ENCODE measurements around the gene BMAL2. TPM values are rescaled to one million over a fixed set of nuclear protein-coding genes. Genes with fewer than 3 reads are reported as not detected.

The BMAL2 gene
- total and polyA plus RNA-seq, 7 donors: 0.04 to 0.79 (median 0.24) TPM

DNA sequence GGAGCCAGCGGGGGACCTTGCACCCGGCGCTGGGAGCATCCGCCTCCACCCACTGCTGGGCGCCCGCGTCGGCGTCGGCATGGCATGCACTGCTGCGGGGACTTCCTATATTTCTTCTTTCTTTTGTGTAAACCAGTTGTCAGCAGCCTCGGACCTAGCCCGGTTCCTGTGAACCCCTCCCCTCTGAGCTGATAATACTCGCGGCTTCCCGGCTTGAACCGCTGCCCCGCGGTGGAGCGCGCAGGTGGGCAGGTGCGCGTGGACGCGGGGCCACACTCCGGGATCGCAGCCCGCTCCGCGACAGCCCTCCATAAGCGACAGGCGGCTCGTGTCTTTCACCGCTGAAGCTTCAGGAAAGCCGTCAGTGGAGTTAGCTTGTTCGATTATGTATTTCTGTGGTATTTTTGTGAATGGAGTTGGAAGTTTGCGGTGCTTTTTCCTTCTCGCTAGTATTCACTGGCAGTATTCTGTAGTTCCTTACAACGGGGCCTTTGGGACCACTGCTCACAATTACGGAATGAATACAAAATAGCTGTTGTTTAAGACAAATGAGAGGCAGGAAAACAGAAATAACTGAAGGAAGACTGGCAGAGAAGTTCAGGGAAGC, 870 bp downstream of the BMAL2 start:
- no peak overlapping the region for H3K27ac ChIP-seq
- H3K27me3 ChIP-seq (ENCODE audit: insufficient read depth in 3 of 3, low read length in 2 of 3): peaks cover 0 to 50% (median 14%) of the 10 kb centered on the region in 3 donors
- WGBS, 3 donors: 2% methylated on average over 30 to 40 of the region's 40 CpGs
- H3K4me3 ChIP-seq: peak overlapping the region; percentile 73
- ATAC-seq (peak in 1 of 4 donors; percentile 27), DNase-seq (peak in 1 of 2 donors; percentile 58)
- H3K36me3 ChIP-seq (ENCODE audit: insufficient read depth in 1 of 2, low read depth in 1 of 2): no peaks in the 10 kb centered on the region
- H3K9me3 ChIP-seq: no peaks in the 10 kb centered on the region
- peaks cover 4% of the 10 kb centered on the region for H3K4me1 ChIP-seq
- intact Hi-C loops (cut with DNase I): no loop called here
- TF ChIP-seq CTCF (IDR thresholded peaks at IDR 0.05): no peak

DNA sequence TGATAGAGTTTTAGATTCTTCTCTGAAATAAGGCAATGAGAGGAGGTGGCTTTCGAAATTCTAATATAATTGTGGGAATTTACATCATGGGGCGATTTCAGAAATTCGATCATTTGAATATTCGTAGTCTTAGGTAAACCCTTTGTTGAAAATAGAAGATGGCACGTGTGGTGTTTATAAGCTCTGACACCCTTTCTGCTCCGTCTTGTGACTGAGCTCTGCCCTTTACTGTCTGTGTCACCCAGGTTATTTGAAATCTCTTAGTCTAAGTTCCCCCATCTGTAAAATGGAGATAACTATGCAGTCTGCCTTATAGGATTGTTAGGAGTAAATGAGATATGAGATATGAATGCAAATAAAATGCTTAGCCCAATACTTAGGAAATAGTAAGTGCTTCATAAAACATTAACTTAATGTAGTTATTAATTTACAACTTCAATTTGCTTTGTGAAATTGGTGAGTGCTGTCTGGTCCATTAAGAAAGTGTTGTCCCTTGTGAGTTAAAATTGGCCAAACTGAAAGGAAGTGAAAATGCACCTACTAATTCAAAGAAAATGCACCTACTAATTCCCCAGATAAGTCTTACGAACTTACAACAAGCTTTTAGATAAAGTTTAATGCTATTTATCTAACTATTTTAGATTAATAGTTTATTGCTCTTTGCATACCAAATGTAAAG, 1.5 kb downstream of the BMAL2 start:
- no peak for ATAC-seq
- H3K4me3 ChIP-seq: peak overlapping the region; percentile 73
- intact Hi-C loops (cut with DNase I): no loop called here

DNA sequence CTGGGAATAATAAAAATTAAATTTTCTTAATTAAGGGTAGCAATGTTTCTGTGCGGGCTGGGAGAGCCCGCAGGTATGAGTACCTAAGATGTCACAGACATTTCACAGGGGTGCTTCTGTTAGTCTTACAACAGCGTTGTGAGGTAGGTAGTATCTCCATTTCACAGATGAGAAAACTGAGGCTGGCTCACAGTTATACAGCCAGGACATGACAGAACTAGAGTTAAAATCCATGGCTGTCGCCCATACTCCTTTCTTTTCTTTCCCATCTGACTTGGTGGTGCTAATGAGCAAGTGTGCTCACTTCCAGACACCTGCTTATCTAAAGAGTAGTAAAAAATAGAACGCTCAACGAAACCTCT, 2.1 kb downstream of the BMAL2 start:
- ATAC-seq: no peak
- WGBS, 3 donors: 81 to 89% (median 81%) methylated on average over 6 of the region's 6 CpGs

More for the DNA sequence above, 1.5 kb downstream of the BMAL2 start:
- 72 to 79% (median 79%) methylated on average over 7 of the region's 7 CpGs for WGBS, 3 donors
- no peaks in the 10 kb centered on the region for H3K9me3 ChIP-seq
- no peak for DNase-seq
- TF ChIP-seq CTCF (IDR thresholded peaks at IDR 0.05): no peak
- H3K27ac ChIP-seq: no peak overlapping the region
- peaks cover 4% of the 10 kb centered on the region for H3K4me1 ChIP-seq
- H3K36me3 ChIP-seq (ENCODE audit: insufficient read depth in 1 of 2, low read depth in 1 of 2): no peaks in the 10 kb centered on the region
- peaks cover 0 to 50% (median 14%) of the 10 kb centered on the region in 3 donors for H3K27me3 ChIP-seq (ENCODE audit: insufficient read depth in 3 of 3, low read length in 2 of 3)

GRCh38 chr12:27335364-27336281, 3.0 kb downstream of the BMAL2 start:
- DNase-seq: no peak
- Histone ChIP-seq H3K27me3 (ENCODE audit: insufficient read depth in 3 of 3, low read length in 2 of 3) (peaks cover 0 to 41% (median 14%) of the 10 kb centered on the region in 3 donors), H3K27ac (no peak overlapping the region), H3K9me3 (no peaks in the 10 kb centered on the region), H3K4me3 (no peak overlapping the region), H3K36me3 (ENCODE audit: insufficient read depth in 1 of 2, low read depth in 1 of 2) (no peaks in the 10 kb centered on the region), H3K4me1 (peaks cover 4% of the 10 kb centered on the region)
- no peak for ATAC-seq
- no peak for TF ChIP-seq CTCF (IDR thresholded peaks at IDR 0.05)
- 65 to 81% (median 72%) methylated on average over 5 of the region's 5 CpGs for WGBS, 3 donors
- intact Hi-C loops (cut with DNase I): no loop called here

More for the DNA sequence above, 2.1 kb downstream of the BMAL2 start:
- intact Hi-C loops (cut with DNase I): no loop called here
- no peaks in the 10 kb centered on the region for H3K9me3 ChIP-seq
- no peaks in the 10 kb centered on the region for H3K36me3 ChIP-seq (ENCODE audit: insufficient read depth in 1 of 2, low read depth in 1 of 2)
- H3K4me3 ChIP-seq: no peak overlapping the region
- no peak overlapping the region for H3K27ac ChIP-seq
- H3K4me1 ChIP-seq: peaks cover 4% of the 10 kb centered on the region
- H3K27me3 ChIP-seq (ENCODE audit: insufficient read depth in 3 of 3, low read length in 2 of 3): peaks cover 0 to 49% (median 14%) of the 10 kb centered on the region in 3 donors
- no peak for DNase-seq
- TF ChIP-seq CTCF (IDR thresholded peaks at IDR 0.05): no peak

Data from psoas muscle (tissue), 8 donors.